Mesendoderm (in vitro differentiated cells): Measurements from ENCODE around the gene SYT2.

Source experiments
- DNase-seq: peaks from one replicate; pipeline ENCODE4 v3.0.0; 2013
- H2AK5ac ChIP-seq: 2 replicates; pipeline ENCODE4 v1.6.1; 2013; ENCODE audit warnings: low read length, inconsistent platforms
- H2BK120ac ChIP-seq: 2 replicates; pipeline ENCODE4 v1.6.1; 2013; ENCODE audit warnings: low read depth, mild to moderate bottlenecking, low read length, moderate library complexity, mixed read lengths
- H2BK15ac ChIP-seq: replicated peaks from 2 replicates; pipeline ENCODE4 v1.6.1; 2013; ENCODE audit warnings: low read depth, mild to moderate bottlenecking, moderate library complexity
- H2BK5ac ChIP-seq: 2 replicates; pipeline ENCODE4 v1.6.1; 2013; ENCODE audit warnings: low read length, inconsistent platforms
- H3K18ac ChIP-seq: 2 replicates; pipeline ENCODE4 v1.6.1; 2013; ENCODE audit warnings: mild to moderate bottlenecking, low read length, mixed read lengths
- H3K23ac ChIP-seq: one replicate; pipeline ENCODE4 v1.6.1; 2013; ENCODE audit warnings: low read length
- H3K27ac ChIP-seq: 2 replicates; pipeline ENCODE4 v1.5.1; 2013; ENCODE audit warnings: low read depth, mild to moderate bottlenecking, inconsistent platforms, low read length, moderate library complexity
- H3K27me3 ChIP-seq: 2 replicates; pipeline ENCODE4 v1.6.1; 2013; ENCODE audit warnings: low read length, control low read depth, mild to moderate bottlenecking, inconsistent platforms; ENCODE audit not compliant: insufficient read depth, poor library complexity
- H3K36me3 ChIP-seq: 2 replicates; pipeline ENCODE4 v1.6.1; 2013; ENCODE audit warnings: low read length, inconsistent platforms; ENCODE audit not compliant: control insufficient read depth, insufficient read depth
- H3K4ac ChIP-seq: one replicate; pipeline ENCODE4 v1.6.1; 2013; ENCODE audit warnings: low read depth, mild to moderate bottlenecking, low read length, moderate library complexity
- H3K4me1 ChIP-seq: 2 replicates; pipeline ENCODE4 v1.6.1; 2013; ENCODE audit warnings: low read depth, low read length, inconsistent platforms; ENCODE audit not compliant: control insufficient read depth
- H3K4me2 ChIP-seq: 2 replicates; pipeline ENCODE4 v1.6.1; 2013; ENCODE audit warnings: low read length
- H3K4me3 ChIP-seq: 2 replicates; pipeline ENCODE4 v1.5.1; 2013; ENCODE audit warnings: mild to moderate bottlenecking, low read length
- H3K56ac ChIP-seq: one replicate; pipeline ENCODE4 v1.6.1; 2013; ENCODE audit warnings: low read length
- H3K79me1 ChIP-seq: 2 replicates; pipeline ENCODE4 v1.6.1; 2013; ENCODE audit warnings: low read length, inconsistent platforms
- H3K79me2 ChIP-seq: 2 replicates; pipeline ENCODE4 v1.6.1; 2013; ENCODE audit warnings: mild to moderate bottlenecking, low read length; ENCODE audit not compliant: control insufficient read depth, insufficient read depth
- H3K9ac ChIP-seq: 2 replicates; pipeline ENCODE4 v1.6.1; 2013; ENCODE audit warnings: low read length, inconsistent platforms
- H4K5ac ChIP-seq: one replicate; pipeline ENCODE4 v1.6.1; 2013; ENCODE audit warnings: low read length
- H4K8ac ChIP-seq: one replicate; pipeline ENCODE4 v1.6.1; 2013; ENCODE audit warnings: low read depth, mild to moderate bottlenecking, control low read depth, low read length, moderate library complexity
- WGBS: extraction: QIAGEN DNeasy Blood & Tissue Kit; methylation state at CpG from one replicate; pipeline ENCODE4 v1.1.7; 2013; ENCODE audit warnings: low lambda C conversion rate, missing lambda C conversion rate; ENCODE audit not compliant: insufficient coverage; ENCODE audit errors: extremely low coverage; 5-methylcytosine and 5-hydroxymethylcytosine counted together

SYT2 gene

GRCh38 chr1:202645097-202645476 lies 65.2 kb downstream of the SYT2 start:
- H2BK5ac ChIP-seq, result no peak overlapping the region
- H3K56ac ChIP-seq, result no peak overlapping the region
- no peak overlapping the region for H3K9ac ChIP-seq
- no peak overlapping the region for H3K4me2 ChIP-seq
- no peak overlapping the region for H3K23ac ChIP-seq
- no peaks in the 10 kb centered on the region for H3K79me2 ChIP-seq
- H3K4me1 ChIP-seq, result no peaks in the 10 kb centered on the region
- no peaks in the 10 kb centered on the region for H3K27me3 ChIP-seq
- H3K18ac ChIP-seq, result no peak overlapping the region
- no peak overlapping the region for H2AK5ac ChIP-seq
- no peak overlapping the region for H2BK15ac ChIP-seq
- H2BK120ac ChIP-seq, result no peak overlapping the region
- WGBS, result no CpG with 5 or more reads among the region's 6 CpGs
- H3K27ac ChIP-seq, result no peak overlapping the region
- DNase-seq, result no peak
- H3K36me3 ChIP-seq, result no peaks in the 10 kb centered on the region
- H3K4ac ChIP-seq, result no peak overlapping the region
- no peaks in the 10 kb centered on the region for H3K79me1 ChIP-seq
- H4K5ac ChIP-seq, result no peak overlapping the region
- no peak overlapping the region for H4K8ac ChIP-seq
- H3K4me3 ChIP-seq, result no peak overlapping the region

DNA sequence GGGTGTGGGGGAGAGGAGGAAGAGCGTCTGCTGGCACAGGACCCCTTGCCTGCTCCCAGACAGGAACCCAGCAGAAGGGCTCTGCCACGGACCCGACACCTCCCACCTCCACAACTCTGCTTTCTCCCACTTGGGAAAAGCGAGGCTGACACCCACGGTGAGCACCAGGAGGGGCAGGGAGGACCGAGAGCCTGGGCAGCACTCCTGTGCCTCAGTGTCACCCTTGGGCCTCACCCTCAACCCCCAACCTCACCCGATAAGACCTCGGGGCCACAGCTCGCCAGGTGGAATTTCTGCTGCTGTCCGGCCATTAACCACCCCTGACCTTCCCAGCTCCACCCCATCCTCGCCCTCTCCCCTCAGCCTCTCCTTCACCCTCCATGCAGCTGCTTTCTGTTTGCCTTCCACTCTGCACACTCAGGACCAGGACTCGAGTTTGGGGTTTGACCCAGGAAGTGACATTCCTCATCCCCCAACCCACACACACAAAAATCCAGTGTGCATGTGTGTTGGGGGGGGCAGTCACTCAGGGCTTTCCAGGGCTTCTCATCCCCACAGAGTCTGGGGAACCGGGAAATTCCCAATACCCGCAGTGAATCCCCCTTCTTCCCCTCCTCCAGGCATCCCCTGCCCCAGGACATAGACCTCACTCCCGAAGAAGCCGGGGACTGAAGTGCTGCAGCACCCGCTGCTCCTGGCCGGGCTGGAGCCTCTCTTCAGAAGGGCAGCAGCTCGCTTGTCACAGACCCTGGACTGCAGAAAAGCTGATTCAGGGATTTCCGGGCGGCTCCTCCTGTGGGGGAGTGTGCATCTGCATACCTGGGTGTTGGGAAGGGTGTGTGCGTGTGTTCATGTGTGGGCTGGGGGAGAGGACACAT lies 65.8 kb downstream of the SYT2 start:
- H4K8ac ChIP-seq, result no peak overlapping the region
- no peaks in the 10 kb centered on the region for H3K79me1 ChIP-seq
- no peaks in the 10 kb centered on the region for H3K4me1 ChIP-seq
- H3K23ac ChIP-seq, result peak overlapping the region; percentile 59
- H3K18ac ChIP-seq, result no peak overlapping the region
- WGBS, result no CpG with 5 or more reads among the region's 22 CpGs
- H3K4me2 ChIP-seq, result peak overlapping the region; percentile 91
- H3K79me2 ChIP-seq, result no peaks in the 10 kb centered on the region
- no peaks in the 10 kb centered on the region for H3K27me3 ChIP-seq
- H2BK5ac ChIP-seq, result peak overlapping the region; percentile 22
- H3K36me3 ChIP-seq, result no peaks in the 10 kb centered on the region
- no peak overlapping the region for H2AK5ac ChIP-seq
- peak overlapping the region; percentile 53 for H3K4me3 ChIP-seq
- H3K27ac ChIP-seq, result no peak overlapping the region
- peak overlapping the region; percentile 85 for H3K56ac ChIP-seq
- H3K4ac ChIP-seq, result no peak overlapping the region
- H2BK15ac ChIP-seq, result no peak overlapping the region
- peak overlapping the region; percentile 56 for H3K9ac ChIP-seq
- H2BK120ac ChIP-seq, result no peak overlapping the region
- no peak overlapping the region for H4K5ac ChIP-seq
- DNase-seq, result no peak

DNA sequence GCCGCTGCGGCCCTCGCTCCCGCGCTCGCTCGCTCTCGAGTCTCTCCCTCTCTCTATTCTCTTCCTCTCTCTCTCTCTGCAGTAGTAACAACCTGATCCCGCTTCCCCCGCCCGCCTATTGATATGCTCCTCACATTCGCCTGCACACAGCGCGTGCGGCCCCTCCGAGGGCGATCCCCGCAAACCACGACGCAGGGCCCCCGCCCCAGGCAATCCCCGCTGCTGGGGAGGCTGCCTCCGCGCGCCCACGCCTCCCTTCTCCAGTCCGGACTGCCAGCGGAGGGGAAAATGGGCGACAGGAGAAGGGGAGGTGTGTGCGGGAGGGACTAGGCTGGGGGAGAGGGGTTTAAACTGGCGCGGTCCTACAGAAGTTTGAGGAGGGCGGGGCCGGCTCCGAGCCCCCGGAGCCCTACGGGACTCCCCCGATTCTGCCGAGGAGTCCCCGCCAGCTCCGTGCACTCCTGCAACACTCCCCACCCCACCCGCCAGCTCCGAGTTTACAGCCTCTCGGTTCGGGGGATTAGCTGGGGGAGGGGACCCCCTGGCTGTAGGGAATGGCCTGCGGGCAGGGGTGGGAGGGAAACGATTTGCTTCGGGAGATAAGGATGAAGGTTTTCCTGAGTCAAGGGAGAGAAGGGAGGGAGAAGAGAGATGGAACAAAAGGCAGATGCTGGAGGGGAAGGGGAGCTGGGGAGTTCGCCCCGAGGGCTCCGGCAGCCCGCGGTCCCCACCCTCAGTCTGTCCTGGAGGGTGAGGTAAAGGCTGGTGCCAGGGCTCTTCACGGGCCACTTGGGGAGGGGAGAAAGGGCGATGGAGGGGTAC lies 66.6 kb downstream of the SYT2 start:
- Histone ChIP-seq H4K8ac (peak overlapping the region; percentile 41), H3K4ac (no peak overlapping the region), H2BK5ac (peak overlapping the region; percentile 22), H3K27ac (no peak overlapping the region), H3K18ac (peak overlapping the region; percentile 51), H3K79me2 (no peaks in the 10 kb centered on the region), H2BK120ac (no peak overlapping the region), H3K56ac (peak overlapping the region; percentile 85), H4K5ac (no peak overlapping the region), H3K4me1 (peaks cover 2% of the 10 kb centered on the region), H3K4me3 (peak overlapping the region; percentile 53), H3K36me3 (no peaks in the 10 kb centered on the region), H2AK5ac (no peak overlapping the region), H3K4me2 (peak overlapping the region; percentile 91), H3K23ac (peak overlapping the region; percentile 59), H3K79me1 (no peaks in the 10 kb centered on the region), H3K9ac (peak overlapping the region; percentile 56), H3K27me3 (no peaks in the 10 kb centered on the region), H2BK15ac (no peak overlapping the region)
- DNase-seq, result peak; percentile 91
- WGBS, result no CpG with 5 or more reads among the region's 55 CpGs

DNA sequence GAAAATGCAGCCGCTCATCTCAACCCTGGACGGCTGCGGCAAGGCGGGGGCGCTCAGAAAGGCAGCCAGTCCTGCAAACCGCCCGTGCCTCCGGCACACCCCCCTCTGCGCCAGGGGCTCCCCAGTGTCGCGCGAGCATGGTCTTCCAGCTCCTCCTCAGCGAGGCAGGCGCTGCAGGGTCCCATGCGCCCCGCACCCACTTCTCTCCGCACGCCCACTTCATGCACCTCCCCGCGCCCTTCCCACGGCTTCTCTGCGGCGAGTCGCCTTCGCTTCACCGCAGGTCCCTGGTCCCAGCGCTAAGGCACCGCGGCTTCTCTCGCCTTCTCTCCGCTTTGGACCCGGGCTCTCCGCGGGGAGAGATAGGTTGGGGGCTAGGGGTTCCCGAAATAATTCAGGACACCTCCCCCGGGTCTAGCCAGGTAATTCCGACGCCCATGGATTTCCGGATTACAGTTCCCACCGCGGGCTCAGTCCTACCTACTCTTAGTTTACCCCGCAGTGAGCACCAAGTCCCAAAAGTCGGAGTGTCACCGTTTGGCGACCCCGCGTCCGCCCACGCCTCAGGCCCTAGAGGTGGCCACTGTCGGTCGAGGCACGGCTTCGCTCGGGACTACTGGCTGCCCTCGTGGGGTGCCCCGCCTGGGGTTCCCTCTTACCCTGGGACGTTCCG lies 67.5 kb downstream of the SYT2 start:
- Histone ChIP-seq H3K27me3 (no peaks in the 10 kb centered on the region), H3K9ac (peak overlapping the region; percentile 36), H3K27ac (no peak overlapping the region), H2BK15ac (no peak overlapping the region), H3K4me1 (peaks cover 3% of the 10 kb centered on the region), H2AK5ac (no peak overlapping the region), H3K4ac (no peak overlapping the region), H3K4me2 (peak overlapping the region; percentile 74), H3K56ac (peak overlapping the region; percentile 64), H4K8ac (no peak overlapping the region), H3K23ac (peak overlapping the region; percentile 15), H2BK120ac (no peak overlapping the region), H3K4me3 (peak overlapping the region; percentile 19), H2BK5ac (no peak overlapping the region), H4K5ac (no peak overlapping the region), H3K79me2 (no peaks in the 10 kb centered on the region), H3K79me1 (no peaks in the 10 kb centered on the region), H3K18ac (no peak overlapping the region), H3K36me3 (no peaks in the 10 kb centered on the region)
- WGBS, result no CpG with 5 or more reads among the region's 58 CpGs
- no peak for DNase-seq

DNA sequence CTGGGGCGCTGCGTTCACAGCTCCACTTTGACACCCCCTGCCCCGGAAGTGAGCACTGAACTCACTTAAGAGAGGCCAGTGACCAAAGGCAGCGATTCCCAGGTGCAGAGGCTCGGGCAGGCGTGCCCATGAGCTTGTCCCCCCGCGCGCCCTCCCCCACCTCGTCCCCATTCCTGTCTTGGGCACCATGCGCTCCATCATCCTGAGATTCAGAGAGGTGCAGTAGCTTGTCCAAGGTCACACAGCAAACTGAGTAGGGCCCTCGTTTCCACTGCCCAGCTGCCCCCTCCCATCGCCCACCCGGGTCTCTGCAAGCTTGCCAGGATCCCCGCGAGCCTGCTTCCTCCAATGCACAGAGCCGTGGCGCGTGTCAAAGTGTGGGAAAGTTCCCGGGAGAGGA lies 68.0 kb downstream of the SYT2 start:
- Histone ChIP-seq H3K27ac (no peak overlapping the region), H3K36me3 (no peaks in the 10 kb centered on the region)

More for the DNA sequence above, 68.0 kb downstream of the SYT2 start:
- H2BK15ac ChIP-seq, result no peak overlapping the region
- DNase-seq, result no peak
- no CpG with 5 or more reads among the region's 20 CpGs for WGBS
- H2BK120ac ChIP-seq, result no peak overlapping the region
- peaks cover 3% of the 10 kb centered on the region for H3K4me1 ChIP-seq
- peak overlapping the region; percentile 74 for H3K4me2 ChIP-seq
- H3K56ac ChIP-seq, result peak overlapping the region; percentile 64
- no peak overlapping the region for H3K4me3 ChIP-seq
- H3K23ac ChIP-seq, result peak overlapping the region; percentile 15
- no peak overlapping the region for H4K5ac ChIP-seq
- no peak overlapping the region for H2BK5ac ChIP-seq
- H3K79me1 ChIP-seq, result no peaks in the 10 kb centered on the region
- no peak overlapping the region for H3K18ac ChIP-seq
- no peaks in the 10 kb centered on the region for H3K79me2 ChIP-seq
- no peaks in the 10 kb centered on the region for H3K27me3 ChIP-seq
- H2AK5ac ChIP-seq, result no peak overlapping the region
- no peak overlapping the region for H4K8ac ChIP-seq
- no peak overlapping the region for H3K4ac ChIP-seq
- H3K9ac ChIP-seq, result no peak overlapping the region
